Breast epithelium (tissue), 3 donors: ENCODE results near the gene NCSTN.

Source experiments
- POLR2A ChIP-seq: fragments of 450-650 bp; IDR thresholded peaks from one replicate; pipeline ENCODE4 v1.6.1; 2016; ENCODE audit warnings: antibody characterized with exemption, mild to moderate bottlenecking, moderate library complexity
- POLR2AphosphoS5 ChIP-seq, 3 donors: sonication (generic); formaldehyde crosslinking; IDR thresholded peaks; one replicate each; pipeline ENCODE4 v1.6.1; 2017; ENCODE audit warnings: antibody characterized with exemption in 3 of 3
- TF ChIP-seq, protein P1 (sequence below), 3 donors: fragments of 450-650 bp; IDR thresholded peaks; one replicate each; pipeline ENCODE4 v1.5.1; 2016 to 2017; ENCODE audit warnings: antibody characterized with exemption in 3 of 3, mild to moderate bottlenecking in 3 of 3, moderate library complexity in 3 of 3

GRCh38 chr1:160361199-160361598, 18.0 kb downstream of the NCSTN start:
- TF ChIP-seq, protein P1, sequence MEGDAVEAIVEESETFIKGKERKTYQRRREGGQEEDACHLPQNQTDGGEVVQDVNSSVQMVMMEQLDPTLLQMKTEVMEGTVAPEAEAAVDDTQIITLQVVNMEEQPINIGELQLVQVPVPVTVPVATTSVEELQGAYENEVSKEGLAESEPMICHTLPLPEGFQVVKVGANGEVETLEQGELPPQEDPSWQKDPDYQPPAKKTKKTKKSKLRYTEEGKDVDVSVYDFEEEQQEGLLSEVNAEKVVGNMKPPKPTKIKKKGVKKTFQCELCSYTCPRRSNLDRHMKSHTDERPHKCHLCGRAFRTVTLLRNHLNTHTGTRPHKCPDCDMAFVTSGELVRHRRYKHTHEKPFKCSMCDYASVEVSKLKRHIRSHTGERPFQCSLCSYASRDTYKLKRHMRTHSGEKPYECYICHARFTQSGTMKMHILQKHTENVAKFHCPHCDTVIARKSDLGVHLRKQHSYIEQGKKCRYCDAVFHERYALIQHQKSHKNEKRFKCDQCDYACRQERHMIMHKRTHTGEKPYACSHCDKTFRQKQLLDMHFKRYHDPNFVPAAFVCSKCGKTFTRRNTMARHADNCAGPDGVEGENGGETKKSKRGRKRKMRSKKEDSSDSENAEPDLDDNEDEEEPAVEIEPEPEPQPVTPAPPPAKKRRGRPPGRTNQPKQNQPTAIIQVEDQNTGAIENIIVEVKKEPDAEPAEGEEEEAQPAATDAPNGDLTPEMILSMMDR (IDR thresholded peaks at IDR 0.05) = no peak
- no peak for TF ChIP-seq POLR2AphosphoS5 (IDR thresholded peaks at IDR 0.05)
- TF ChIP-seq POLR2A = no peak
